ENCODE results near the gene C1RL.

The C1RL gene

GRCh38 chr12:7108796-7109571 lies at the start of gene C1RL:
C1RL (minus strand) TSS chr12:7109214; CDS start chr12:7109180, 34 bp downstream.
- peak; percentile 18 for FAIRE-seq

- no peak for FAIRE-seq
These were observed 48.4 kb upstream of the C1RL start for GRCh38 chr12:7157391-7157790.

GRCh38 chr12:7156259-7157197 lies 47.5 kb upstream of the C1RL start:
- no peak for FAIRE-seq

- no peak for FAIRE-seq
These were observed 46.5 kb upstream of the C1RL start for GRCh38 chr12:7155471-7156034.

- peak; percentile 59 for FAIRE-seq
These were observed 46.0 kb upstream of the C1RL start for GRCh38 chr12:7154901-7155470.

- FAIRE-seq, result no peak
These were observed 45.0 kb upstream of the C1RL start for GRCh38 chr12:7154042-7154441.

GRCh38 chr12:7152818-7153217 lies 43.8 kb upstream of the C1RL start:
- FAIRE-seq, result no peak

- FAIRE-seq, result no peak
These were observed 42.5 kb upstream of the C1RL start for GRCh38 chr12:7151532-7151931.

GRCh38 chr12:7150841-7151240 lies 41.8 kb upstream of the C1RL start:
- FAIRE-seq, result no peak

GRCh38 chr12:7150356-7150755 lies 41.3 kb upstream of the C1RL start:
- no peak for FAIRE-seq

- FAIRE-seq, result no peak
These were observed 37.9 kb upstream of the C1RL start for GRCh38 chr12:7146906-7147305.

GRCh38 chr12:7146228-7146627 lies 37.2 kb upstream of the C1RL start:
- FAIRE-seq, result no peak

- FAIRE-seq, result no peak
These were observed 36.7 kb upstream of the C1RL start for GRCh38 chr12:7145671-7146070.

GRCh38 chr12:7144414-7145120 lies 35.6 kb upstream of the C1RL start:
- FAIRE-seq, result no peak

GRCh38 chr12:7143564-7143963 lies 34.5 kb upstream of the C1RL start:
- no peak for FAIRE-seq

GRCh38 chr12:7142809-7143465 lies 33.9 kb upstream of the C1RL start:
- no peak for FAIRE-seq

- FAIRE-seq, result no peak
These were observed 33.1 kb upstream of the C1RL start for GRCh38 chr12:7142056-7142644.

GRCh38 chr12:7141351-7142005 lies 32.5 kb upstream of the C1RL start:
- no peak for FAIRE-seq

GRCh38 chr12:7139200-7139599 lies 30.2 kb upstream of the C1RL start:
- FAIRE-seq, result no peak

- FAIRE-seq, result no peak
These were observed 28.9 kb upstream of the C1RL start for GRCh38 chr12:7137908-7138307.

GRCh38 chr12:7136676-7137075 lies 27.7 kb upstream of the C1RL start:
- FAIRE-seq, result no peak
